K562 (cell line): ENCODE data around the gene CDC37. TPM values are rescaled to one million over a fixed set of nuclear protein-coding genes. Genes with fewer than 3 reads are reported as not detected.

Source experiments
- CBX3 ChIP-seq, 2 experiments: IDR thresholded peaks; 1 replicate in 1 of 2; 2 replicates in 1 of 2; pipeline ENCODE4 v1.6.1; 2012; ENCODE audit warnings: inconsistent platforms in 2 of 2, low read length in 2 of 2, borderline replicate concordance in 1 of 2, control low read depth in 1 of 2
- CBX5 ChIP-seq: IDR thresholded peaks from 2 replicates; pipeline ENCODE4 v1.6.1; 2014; ENCODE audit warnings: low read depth, borderline replicate concordance
- CHD1 ChIP-seq: fragments of 200-600 bp; sonication (generic); IDR thresholded peaks from one replicate; pipeline ENCODE4 v1.6.1; 2012; ENCODE audit warnings: mild to moderate bottlenecking, moderate library complexity, low read length, inconsistent platforms
- CREB3 ChIP-seq: fragments of 450-650 bp; conservative IDR thresholded peaks from 2 replicates; pipeline ENCODE4 v1.6.1; 2016; ENCODE audit warnings: missing genetic modification characterization, low read depth, mild to moderate bottlenecking, missing compliant biosample characterization, moderate library complexity
- CREBBP ChIP-seq: IDR thresholded peaks from one replicate; pipeline ENCODE4 v1.6.1; 2012; ENCODE audit warnings: low read depth, mild to moderate bottlenecking, control low read depth, inconsistent platforms, low read length
- DLX4 ChIP-seq: fragments of 250-450 bp; sonication (Bioruptor Pico); IDR thresholded peaks from 2 replicates; pipeline ENCODE4 v1.6.1; 2021; ENCODE audit warnings: mild to moderate bottlenecking
- FIP1L1 ChIP-seq: fragments of 200-400 bp; formaldehyde crosslinking; IDR thresholded peaks from 2 replicates; pipeline ENCODE4 v1.6.1; 2018; ENCODE audit warnings: mild to moderate bottlenecking, low read depth, low read length; ENCODE audit not compliant: poor library complexity, severe bottlenecking
- FOXK1 ChIP-seq: sonication (generic); formaldehyde crosslinking; IDR thresholded peaks from 2 replicates; pipeline ENCODE4 v1.8.0; 2022; ENCODE audit warnings: missing genetic modification reagents, mild to moderate bottlenecking, borderline replicate concordance
- FOXP4 ChIP-seq: sonication (generic); formaldehyde crosslinking; IDR thresholded peaks from 2 replicates; pipeline ENCODE4 v1.8.0; 2022; ENCODE audit warnings: mild to moderate bottlenecking, missing genetic modification reagents, borderline replicate concordance
- HDAC6 ChIP-seq: IDR thresholded peaks from 2 replicates; pipeline ENCODE4 v1.6.1; 2012; ENCODE audit warnings: low read depth, mild to moderate bottlenecking, control low read depth, inconsistent platforms, low read length, moderate library complexity
- HMGN3 ChIP-seq: IDR thresholded peaks from 2 replicates; pipeline ENCODE4 v1.6.1; 2011; ENCODE audit warnings: borderline replicate concordance, low read depth, mild to moderate bottlenecking, mixed read lengths, low read length; ENCODE audit not compliant: insufficient read length; ENCODE audit errors: extremely low read depth
- HNRNPH1 ChIP-seq: fragments of 200-400 bp; formaldehyde crosslinking; optimal IDR thresholded peaks from 2 replicates; pipeline ENCODE3; 2017; ENCODE audit warnings: low read depth, mild to moderate bottlenecking, low read length, moderate library complexity
- KDM5B ChIP-seq: fragments of 200-600 bp; sonication (generic); IDR thresholded peaks from 2 replicates; pipeline ENCODE4 v1.6.1; 2012; ENCODE audit warnings: low read depth, mild to moderate bottlenecking, moderate library complexity, low read length, control low read depth, inconsistent platforms; ENCODE audit not compliant: insufficient replicate concordance
- PCBP1 ChIP-seq: fragments of 200-400 bp; formaldehyde crosslinking; IDR thresholded peaks from 2 replicates; pipeline ENCODE4 v1.6.1; 2018; ENCODE audit warnings: mild to moderate bottlenecking, low read depth, low read length; ENCODE audit not compliant: poor library complexity, severe bottlenecking
- PHB ChIP-seq: fragments of 250-450 bp; sonication (Bioruptor Pico); IDR thresholded peaks from 2 replicates; pipeline ENCODE4 v1.5.0; 2021
- SIX5 ChIP-seq, 2 experiments: IDR thresholded peaks; 2 replicates each; pipeline ENCODE4 v1.6.1; 2011; ENCODE audit warnings: low read length in 2 of 2, borderline replicate concordance in 1 of 2, low read depth in 1 of 2, mild to moderate bottlenecking in 1 of 2, moderate library complexity in 1 of 2; ENCODE audit not compliant: insufficient read depth in 1 of 2
- TFAM ChIP-seq: fragments of 250-450 bp; sonication (Bioruptor Pico); conservative IDR thresholded peaks from 2 replicates; pipeline ENCODE4 v1.5.0; 2021; ENCODE audit warnings: mild to moderate bottlenecking, moderate library complexity
- U2AF1 ChIP-seq: fragments of 200-400 bp; formaldehyde crosslinking; optimal IDR thresholded peaks from 2 replicates; pipeline ENCODE3; 2017; ENCODE audit warnings: mild to moderate bottlenecking, low read depth, low read length, moderate library complexity
- ZFP30 ChIP-seq: fragments of 250-450 bp; sonication (Bioruptor Pico); IDR thresholded peaks from 2 replicates; pipeline ENCODE4 v1.8.0; 2022; ENCODE audit warnings: moderate library complexity, mild to moderate bottlenecking, inconsistent platforms, borderline replicate concordance
- ZFX ChIP-seq: sonication (generic); formaldehyde crosslinking; IDR thresholded peaks from 2 replicates; pipeline ENCODE4 v1.8.0; 2022; ENCODE audit warnings: mild to moderate bottlenecking, missing genetic modification reagents, moderate library complexity
- ZNF280A ChIP-seq: fragments of 450-650 bp; IDR thresholded peaks from 2 replicates; pipeline ENCODE4 v1.6.1; 2018; ENCODE audit warnings: mild to moderate bottlenecking, low read depth; ENCODE audit not compliant: partially characterized antibody
- polyA plus RNA-seq, 8 experiments: library from polyadenylated mRNA; depleted of rRNA in 4 of 8; stranded (reverse) in 5 of 8; unstranded in 3 of 8; fragments of >200 nt; fragmentation: Nextera tagmentation in 2 of 8; fragmentation: Illumina TruSeq in 1 of 8; extraction: Ambion mirVana in 2 of 8; extraction: Trizol in 1 of 8; gene quantifications; 2 replicates each; pipeline versions ENCODE4 v1.2.1 to v1.2.3, GENCODE V29; 2011 to 2014; ENCODE audit warnings: inconsistent platforms in 1 of 8, missing spikeins in 1 of 8
- total RNA-seq, 7 experiments: library from RNA; depleted of rRNA in 6 of 7; stranded (reverse); fragments of >200 nt in 6 of 7; fragmentation: Illumina TruSeq in 2 of 7; extraction: Trizol in 2 of 7; gene quantifications; 2 replicates each; pipeline versions ENCODE4 v1.2.1 to v1.2.3, GENCODE V29; 2011 to 2021; ENCODE audit warnings: low replicate concordance in 1 of 7

CDC37 gene
- total and polyA plus RNA-seq, 9 of the 15 experiments (the other 6 are each of a cell fraction or from before 2014, with no cell fraction given): 6.6 to 538 (median 227) TPM

- peak; percentile 52 for TF ChIP-seq PCBP1
- peak; percentile 16; the same call in 1 of the 2 replicates for TF ChIP-seq ZFX
- no peak for TF ChIP-seq TFAM
- peak; percentile 85 for TF ChIP-seq HMGN3
- no peak for TF ChIP-seq CREB3 (tag)
- peak; percentile 54 for TF ChIP-seq KDM5B
- 0 out of 2 replicates have a peak, but pooled peaks have one; percentile 43 for TF ChIP-seq CBX5
- no peak for TF ChIP-seq PHB
- no peak for TF ChIP-seq ZNF280A
- peak; percentile 98 for TF ChIP-seq HDAC6
- no peak for TF ChIP-seq CREBBP
- no peak for TF ChIP-seq ZFP30
- TF ChIP-seq SIX5 (IDR thresholded peaks at IDR 0.05; ENCODE audit: borderline replicate concordance in 1 of 2, insufficient read depth in 1 of 2, low read depth in 1 of 2, low read length in 2 of 2): no peak
- 0 out of 2 replicates have a peak, but pooled peaks have one; percentile 64 for TF ChIP-seq FOXP4 (CRISPR knock-in tag)
- TF ChIP-seq FIP1L1: peak; percentile 96
- no peak for TF ChIP-seq FOXK1 (CRISPR knock-in tag)
- TF ChIP-seq CHD1: peak; percentile 46
- TF ChIP-seq U2AF1: peak; percentile 84
- no peak for TF ChIP-seq HNRNPH1
- TF ChIP-seq CBX3 (IDR thresholded peaks at IDR 0.05; ENCODE audit: borderline replicate concordance in 1 of 2, low read length in 2 of 2): 0 out of 3 replicates have a peak, but pooled peaks of 1 of the 2 experiments have one; percentile 11
- no peak for TF ChIP-seq DLX4
Measured at GRCh38 chr19:10420444-10421239, 17.3 kb upstream of the CDC37 start, which contains the start of gene PDE4A (continued).
